Measurements from ENCODE around the gene C12orf57. TPM values are rescaled to one million over a fixed set of nuclear protein-coding genes. Genes with fewer than 3 reads are reported as not detected.

The C12orf57 gene
- total RNA-seq, 1 donor from 2014 or later, result 181 TPM

DNA sequence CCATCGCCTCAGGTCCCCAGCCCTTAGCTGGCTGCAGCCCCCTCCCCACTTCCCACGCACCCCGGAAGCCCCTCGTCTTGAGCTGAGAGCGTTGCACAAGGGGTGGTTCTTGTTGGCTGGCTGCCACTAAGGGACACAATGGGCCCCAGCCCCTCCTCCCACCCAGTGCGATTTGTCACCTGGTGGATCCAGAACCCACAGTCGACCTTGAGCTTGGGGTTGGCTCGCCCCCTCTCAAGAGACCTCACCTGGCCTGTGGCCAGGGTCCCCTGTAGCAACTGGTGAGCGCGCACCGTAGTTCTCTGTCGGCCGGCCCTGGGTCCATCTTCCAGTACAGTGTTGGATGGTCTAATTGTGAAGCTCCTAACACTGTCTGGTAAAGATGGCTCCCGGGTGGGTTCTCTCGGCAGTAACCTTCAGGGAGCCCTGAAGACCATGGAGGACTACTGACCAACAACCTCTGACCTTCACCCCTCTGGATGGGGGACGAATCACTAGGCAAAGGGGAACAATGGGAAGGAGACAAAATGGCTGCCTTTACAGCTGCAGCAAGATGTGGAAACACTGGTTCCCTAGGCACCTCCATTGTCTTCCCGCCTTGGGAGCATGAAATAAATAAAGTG lies 20.1 kb downstream of the C12orf57 start:
- DNase-seq, result no peak
- Histone ChIP-seq H3K27ac (peak overlapping the region; percentile 90), H3K4me3 (peak overlapping the region; percentile 55), H3K27me3 (ENCODE audit: low read depth) (no peaks in the 10 kb centered on the region), H3K9me3 (no peaks in the 10 kb centered on the region), H3K4me1 (peaks cover 65% of the 10 kb centered on the region), H3K36me3 (peaks cover 59% of the 10 kb centered on the region)
- intact Hi-C loops (cut with DNase I), result no loop called here
- ATAC-seq, result no peak
- TF ChIP-seq, protein P1, sequence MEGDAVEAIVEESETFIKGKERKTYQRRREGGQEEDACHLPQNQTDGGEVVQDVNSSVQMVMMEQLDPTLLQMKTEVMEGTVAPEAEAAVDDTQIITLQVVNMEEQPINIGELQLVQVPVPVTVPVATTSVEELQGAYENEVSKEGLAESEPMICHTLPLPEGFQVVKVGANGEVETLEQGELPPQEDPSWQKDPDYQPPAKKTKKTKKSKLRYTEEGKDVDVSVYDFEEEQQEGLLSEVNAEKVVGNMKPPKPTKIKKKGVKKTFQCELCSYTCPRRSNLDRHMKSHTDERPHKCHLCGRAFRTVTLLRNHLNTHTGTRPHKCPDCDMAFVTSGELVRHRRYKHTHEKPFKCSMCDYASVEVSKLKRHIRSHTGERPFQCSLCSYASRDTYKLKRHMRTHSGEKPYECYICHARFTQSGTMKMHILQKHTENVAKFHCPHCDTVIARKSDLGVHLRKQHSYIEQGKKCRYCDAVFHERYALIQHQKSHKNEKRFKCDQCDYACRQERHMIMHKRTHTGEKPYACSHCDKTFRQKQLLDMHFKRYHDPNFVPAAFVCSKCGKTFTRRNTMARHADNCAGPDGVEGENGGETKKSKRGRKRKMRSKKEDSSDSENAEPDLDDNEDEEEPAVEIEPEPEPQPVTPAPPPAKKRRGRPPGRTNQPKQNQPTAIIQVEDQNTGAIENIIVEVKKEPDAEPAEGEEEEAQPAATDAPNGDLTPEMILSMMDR (IDR thresholded peaks at IDR 0.05), result no peak

DNA sequence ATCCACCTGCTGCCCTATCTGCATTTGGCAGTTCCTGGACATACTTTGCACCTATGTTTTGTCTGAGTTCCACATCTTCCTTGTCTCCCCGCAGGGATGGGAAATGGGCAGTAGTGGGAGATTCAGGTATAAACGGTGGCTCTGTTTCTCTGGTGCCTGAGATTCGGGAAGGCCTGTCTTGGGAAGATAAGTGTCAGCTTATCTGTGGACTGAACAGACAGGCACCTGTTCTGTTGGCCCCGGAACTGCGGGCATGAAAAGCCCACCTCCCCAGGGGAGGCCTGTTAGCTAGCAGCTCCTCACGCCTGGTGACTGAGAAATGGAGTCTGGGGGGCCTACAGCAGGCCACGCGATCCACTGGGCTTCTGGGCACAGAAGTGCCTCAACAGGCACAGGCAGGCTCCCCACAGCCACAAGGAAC lies 20.8 kb downstream of the C12orf57 start:
- Histone ChIP-seq H3K36me3 (peaks cover 64% of the 10 kb centered on the region), H3K9me3 (no peaks in the 10 kb centered on the region), H3K27me3 (ENCODE audit: low read depth) (no peaks in the 10 kb centered on the region), H3K27ac (peak overlapping the region; percentile 90), H3K4me3 (peak overlapping the region; percentile 55), H3K4me1 (peaks cover 65% of the 10 kb centered on the region)
- TF ChIP-seq, protein P1 (IDR thresholded peaks at IDR 0.05), result no peak
- DNase-seq (no peak), ATAC-seq (no peak)
- intact Hi-C loops (cut with DNase I), result no loop called here

- H3K4me3 ChIP-seq, result peak overlapping the region; percentile 55
- H3K27me3 ChIP-seq (ENCODE audit: low read depth), result no peaks in the 10 kb centered on the region
- H3K27ac ChIP-seq, result peak overlapping the region; percentile 90
- intact Hi-C loops (cut with DNase I), result no loop called here
- H3K9me3 ChIP-seq, result no peaks in the 10 kb centered on the region
- DNase-seq (peak; percentile 89), ATAC-seq (peak; percentile 59 to 60)
- H3K4me1 ChIP-seq, result peaks cover 65% of the 10 kb centered on the region
- peaks cover 60% of the 10 kb centered on the region for H3K36me3 ChIP-seq
- TF ChIP-seq, protein P1 (IDR thresholded peaks at IDR 0.05), result peak; percentile 93
Observed at GRCh38 chr12:6965026-6965661, 21.3 kb downstream of the C12orf57 start.

DNA sequence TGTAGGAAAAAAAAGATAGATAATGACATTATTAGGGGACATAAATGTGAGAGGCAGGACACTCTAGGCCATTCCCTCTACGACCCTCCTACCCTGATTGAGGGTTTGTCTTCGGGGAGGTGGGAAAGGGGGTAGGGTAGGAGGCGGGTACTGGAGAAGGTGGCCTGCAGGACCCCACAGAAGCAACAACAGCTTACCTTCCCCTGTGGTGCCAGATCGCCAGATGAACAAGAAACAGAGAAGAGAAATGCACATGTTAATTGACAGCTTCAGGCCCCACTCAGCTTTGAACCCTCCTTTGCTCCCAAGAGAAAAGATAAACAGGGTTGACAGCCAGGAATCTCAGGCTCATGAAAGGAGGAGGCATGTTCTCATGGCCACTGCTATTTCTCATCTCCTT lies 21.9 kb downstream of the C12orf57 start:
- no peak for ATAC-seq
- peaks cover 59% of the 10 kb centered on the region for H3K4me1 ChIP-seq
- TF ChIP-seq, protein P1 (IDR thresholded peaks at IDR 0.05), result no peak
- intact Hi-C loops (cut with DNase I), result no loop called here
- DNase-seq, result no peak
- H3K4me3 ChIP-seq, result no peak overlapping the region
- peaks cover 54% of the 10 kb centered on the region for H3K36me3 ChIP-seq
- H3K27me3 ChIP-seq (ENCODE audit: low read depth), result no peaks in the 10 kb centered on the region
- no peaks in the 10 kb centered on the region for H3K9me3 ChIP-seq
- peak overlapping the region; percentile 90 for H3K27ac ChIP-seq

GRCh38 chr12:6966351-6966750 lies 22.5 kb downstream of the C12orf57 start:
- Histone ChIP-seq H3K36me3 (peaks cover 51% of the 10 kb centered on the region), H3K27me3 (ENCODE audit: low read depth) (no peaks in the 10 kb centered on the region), H3K4me3 (no peak overlapping the region), H3K4me1 (peaks cover 55% of the 10 kb centered on the region), H3K9me3 (no peaks in the 10 kb centered on the region), H3K27ac (no peak overlapping the region)
- ATAC-seq, result no peak
- intact Hi-C loops (cut with DNase I), result no loop called here
- TF ChIP-seq, protein P1 (IDR thresholded peaks at IDR 0.05), result no peak
- DNase-seq, result no peak

All from lower lobe of right lung (tissue), 2 donors.